Fibroblast of gingiva (primary cell): Measurements from ENCODE around the gene HJURP.

Experiments
- DNase-seq: peaks from one replicate; pipeline ENCODE4 v3.0.0-alpha.2; 2011; ENCODE audit warnings: low read depth

HJURP gene

DNA sequence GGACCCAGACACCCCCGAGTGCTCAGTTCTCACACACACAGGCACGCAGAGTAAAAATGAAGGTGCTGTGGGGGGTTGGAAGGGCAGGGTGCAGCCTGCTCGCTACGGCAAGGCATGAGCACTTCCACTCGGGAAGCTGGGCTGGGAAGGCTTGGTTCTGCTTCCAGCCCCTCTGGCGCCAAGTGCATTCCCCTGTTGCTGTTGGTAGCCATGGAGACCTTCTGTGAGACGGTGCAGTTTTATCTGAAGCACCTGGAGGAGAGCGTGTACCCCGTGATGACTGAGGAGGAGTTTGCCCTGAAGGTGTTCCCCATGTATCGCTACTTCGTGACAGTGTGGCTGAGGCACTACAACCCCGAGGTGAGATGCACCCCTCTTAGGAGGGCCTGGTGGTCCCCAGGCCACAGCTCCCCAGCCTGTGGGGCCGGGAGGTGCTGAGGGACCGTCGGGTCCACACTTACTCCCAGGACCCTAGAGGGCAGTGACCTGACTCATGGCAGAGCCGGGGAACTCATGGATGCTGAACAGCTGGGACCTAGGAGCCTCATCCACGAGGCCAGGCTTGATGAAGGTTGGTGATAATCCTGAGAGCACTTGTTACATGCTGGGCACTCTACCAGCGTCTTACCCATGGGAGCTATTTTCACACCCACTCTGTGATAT, 60.7 kb downstream of the HJURP start:
- no peak for DNase-seq

DNA sequence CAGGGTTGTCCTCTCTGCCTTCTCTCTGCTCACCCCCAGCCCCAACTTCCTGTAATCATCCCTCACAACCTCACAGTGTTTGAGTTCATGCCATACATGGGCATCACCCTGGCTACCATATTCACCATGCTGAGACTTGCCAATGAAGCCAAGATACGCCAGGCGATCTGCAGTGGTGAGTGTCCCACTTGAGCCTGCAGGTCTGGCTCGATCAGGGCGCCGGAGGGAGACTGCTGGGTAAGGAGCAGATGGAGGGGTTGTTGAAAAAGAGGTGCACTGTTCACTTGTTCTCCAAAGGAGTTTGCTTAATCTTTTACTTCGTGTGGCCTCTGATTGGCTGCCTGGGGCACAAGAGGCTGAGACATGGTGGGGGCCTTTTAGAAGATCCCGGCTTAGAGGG, 61.6 kb downstream of the HJURP start:
- no peak for DNase-seq

DNA sequence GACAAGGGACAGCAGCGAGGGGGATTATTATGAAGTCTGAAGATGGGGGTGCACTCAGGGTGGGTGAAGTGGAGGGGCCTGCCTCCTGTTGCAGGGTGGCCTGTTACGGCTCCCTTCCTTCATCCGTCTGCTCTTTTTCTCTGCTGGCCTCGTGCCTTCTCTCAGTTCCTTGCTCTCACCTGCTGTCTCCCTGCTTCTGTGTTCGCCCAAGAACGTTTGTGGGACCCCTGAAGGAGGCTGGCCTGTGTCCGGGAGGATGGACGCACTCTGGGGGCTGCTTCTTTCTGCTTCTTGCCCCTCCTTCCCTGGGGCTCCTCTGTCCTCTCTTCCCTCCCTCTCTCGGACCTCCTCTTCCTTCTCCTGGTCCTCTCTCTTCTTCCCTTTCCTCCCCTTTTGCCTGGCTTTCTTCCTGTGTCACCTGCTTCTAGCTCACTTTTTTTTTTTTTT, 62.4 kb downstream of the HJURP start:
- no peak for DNase-seq

DNA sequence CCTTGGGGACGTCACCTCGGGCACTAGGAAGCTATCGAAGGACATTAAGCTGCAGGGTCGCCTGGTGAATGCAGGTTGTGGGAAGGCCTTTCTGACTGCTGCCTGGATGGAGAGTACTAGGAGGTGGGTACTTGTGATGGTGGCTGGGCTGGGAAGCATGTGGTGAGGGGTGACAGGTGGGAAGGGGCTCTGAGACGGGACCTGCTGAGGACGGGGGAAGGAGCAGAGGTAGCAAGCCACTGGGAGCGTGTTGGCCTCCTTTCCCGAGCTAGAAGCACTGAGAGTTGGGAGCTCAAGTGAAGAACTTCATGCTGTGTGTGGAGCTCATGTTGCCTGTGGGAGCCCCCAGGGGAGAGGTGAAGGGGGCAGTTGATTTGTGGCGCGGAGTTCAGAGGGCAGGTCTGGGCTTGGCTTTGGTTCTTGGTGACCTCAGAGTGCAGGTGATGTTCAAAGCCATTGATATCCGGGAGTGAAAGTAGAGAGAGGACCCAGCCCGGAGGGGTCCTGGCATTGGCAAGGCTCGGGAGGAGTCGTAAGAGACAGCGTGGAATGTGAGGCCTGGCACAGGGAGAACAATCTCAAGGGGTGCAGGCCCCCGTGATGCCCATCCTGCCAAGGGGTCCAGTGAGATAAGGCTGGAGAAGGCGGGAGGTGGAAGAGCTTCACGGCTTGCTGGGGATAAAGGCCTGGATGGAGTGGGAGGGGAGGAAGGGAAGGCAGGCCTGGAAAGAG, 63.0 kb downstream of the HJURP start:
- DNase-seq: no peak

DNA sequence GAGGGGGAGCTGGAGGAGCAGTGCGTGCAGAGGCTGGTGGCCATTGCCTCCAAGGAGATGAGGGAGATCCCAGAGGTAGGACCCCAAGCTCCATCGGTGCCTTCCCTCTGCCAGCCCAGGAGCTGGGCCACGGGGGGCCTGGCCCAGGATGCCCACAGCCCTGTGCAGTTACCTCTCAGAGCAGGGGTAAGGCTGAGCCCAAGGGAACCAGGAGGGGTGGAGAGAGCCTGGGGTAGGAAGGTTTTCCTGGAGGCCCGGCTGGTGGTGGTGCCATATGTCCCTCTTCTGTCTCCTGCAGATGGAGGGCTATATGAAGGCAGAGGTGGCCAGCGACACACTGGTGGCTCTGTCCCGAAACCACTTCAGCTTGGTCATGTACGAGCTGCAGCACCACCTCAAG, 64.8 kb downstream of the HJURP start:
- DNase-seq: no peak
